ENCODE data around the gene USP11. TPM values are rescaled to one million over a fixed set of nuclear protein-coding genes. Genes with fewer than 3 reads are reported as not detected.

USP11 gene
- total RNA-seq, 1 experiment from 2014 or later, result 62.0 TPM

GRCh38 chrX:47204970-47205369, 27.8 kb upstream of the USP11 start:
- H3K27me3 ChIP-seq (ENCODE audit: insufficient read depth, low read length), result no peaks in the 10 kb centered on the region
- DNase-seq (ENCODE audit: low read depth, low spot score) (no peak), ATAC-seq (peak; percentile 52)
- no peak overlapping the region for H3K9ac ChIP-seq (ENCODE audit: low read length)
- H3K4me2 ChIP-seq (ENCODE audit: low read length), result no peak overlapping the region
- peaks cover 14% of the 10 kb centered on the region; the same call in 1 of the 2 replicates for H3K79me2 ChIP-seq (ENCODE audit: insufficient read depth, low read length)
- intact Hi-C loops (cut with micrococcal nuclease), result no loop called here
- ChIA-PET CTCF (no interaction called here), POLR2A (no interaction called here), RAD21 (ENCODE audit: low non-redundant PET in 1 of 2, low total read pairs in 2 of 2, uncharacterized antibody in 2 of 2, unreplicated experiment in 2 of 2) (no interaction called here)
- no peaks in the 10 kb centered on the region for H3K4me1 ChIP-seq (ENCODE audit: control insufficient read depth in 1 of 2, insufficient read depth in 2 of 2, low read length in 2 of 2)
- BruUV-seq (replicated peaks), result no TSS peak
- H3K9me2 ChIP-seq (ENCODE audit: insufficient read depth), result no peaks in the 10 kb centered on the region
- H3K4me3 ChIP-seq (replicated peaks in 1 of 2; ENCODE audit: low read depth in 1 of 2, low read length in 2 of 2), result no peak overlapping the region
- peaks cover 39 to 58% of the 10 kb centered on the region in 2 experiments for H3K36me3 ChIP-seq (ENCODE audit: control insufficient read depth in 1 of 2, insufficient read depth in 2 of 2, low read length in 2 of 2)
- H2AFZ ChIP-seq (ENCODE audit: low read depth, low read length, poor library complexity, severe bottlenecking), result no peak overlapping the region
- H3K27ac ChIP-seq (ENCODE audit: low read depth, low read length), result no peak overlapping the region
- TF ChIP-seq POLR2A (IDR thresholded peaks at IDR 0.05; ENCODE audit: borderline replicate concordance, extremely low read depth, insufficient read depth, insufficient read length) (no peak), RAD21 (IDR thresholded peaks at IDR 0.05; ENCODE audit: low read depth) (0 out of 2 replicates have a peak, but pooled peaks have one; percentile 2), EGR1 (IDR thresholded peaks at IDR 0.05; ENCODE audit: low read depth) (no peak)
- no peaks in the 10 kb centered on the region for H4K20me1 ChIP-seq (ENCODE audit: insufficient read depth)
- H3K9me3 ChIP-seq (ENCODE audit: control insufficient read depth in 1 of 2, insufficient read depth in 1 of 2, low read depth in 1 of 2, low read length in 2 of 2), result no peaks in the 10 kb centered on the region

- ChIA-PET RAD21 (ENCODE audit: low non-redundant PET in 1 of 2, low total read pairs in 2 of 2, uncharacterized antibody in 2 of 2, unreplicated experiment in 2 of 2) (no interaction called here), POLR2A (no interaction called here), CTCF (no interaction called here)
- H3K9me2 ChIP-seq (ENCODE audit: insufficient read depth), result no peaks in the 10 kb centered on the region
- no peak overlapping the region for H2AFZ ChIP-seq (ENCODE audit: low read depth, low read length, poor library complexity, severe bottlenecking)
- H4K20me1 ChIP-seq (ENCODE audit: insufficient read depth), result no peaks in the 10 kb centered on the region
- TF ChIP-seq, protein P1, sequence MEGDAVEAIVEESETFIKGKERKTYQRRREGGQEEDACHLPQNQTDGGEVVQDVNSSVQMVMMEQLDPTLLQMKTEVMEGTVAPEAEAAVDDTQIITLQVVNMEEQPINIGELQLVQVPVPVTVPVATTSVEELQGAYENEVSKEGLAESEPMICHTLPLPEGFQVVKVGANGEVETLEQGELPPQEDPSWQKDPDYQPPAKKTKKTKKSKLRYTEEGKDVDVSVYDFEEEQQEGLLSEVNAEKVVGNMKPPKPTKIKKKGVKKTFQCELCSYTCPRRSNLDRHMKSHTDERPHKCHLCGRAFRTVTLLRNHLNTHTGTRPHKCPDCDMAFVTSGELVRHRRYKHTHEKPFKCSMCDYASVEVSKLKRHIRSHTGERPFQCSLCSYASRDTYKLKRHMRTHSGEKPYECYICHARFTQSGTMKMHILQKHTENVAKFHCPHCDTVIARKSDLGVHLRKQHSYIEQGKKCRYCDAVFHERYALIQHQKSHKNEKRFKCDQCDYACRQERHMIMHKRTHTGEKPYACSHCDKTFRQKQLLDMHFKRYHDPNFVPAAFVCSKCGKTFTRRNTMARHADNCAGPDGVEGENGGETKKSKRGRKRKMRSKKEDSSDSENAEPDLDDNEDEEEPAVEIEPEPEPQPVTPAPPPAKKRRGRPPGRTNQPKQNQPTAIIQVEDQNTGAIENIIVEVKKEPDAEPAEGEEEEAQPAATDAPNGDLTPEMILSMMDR (IDR thresholded peaks at IDR 0.05 in 2 of 3, conservative IDR thresholded peaks at IDR 0.05 in 1 of 3; ENCODE audit: borderline replicate concordance in 1 of 3, insufficient read depth in 1 of 3, low read depth in 2 of 3, low read length in 2 of 3), result no peak
- TF ChIP-seq, protein P2, sequence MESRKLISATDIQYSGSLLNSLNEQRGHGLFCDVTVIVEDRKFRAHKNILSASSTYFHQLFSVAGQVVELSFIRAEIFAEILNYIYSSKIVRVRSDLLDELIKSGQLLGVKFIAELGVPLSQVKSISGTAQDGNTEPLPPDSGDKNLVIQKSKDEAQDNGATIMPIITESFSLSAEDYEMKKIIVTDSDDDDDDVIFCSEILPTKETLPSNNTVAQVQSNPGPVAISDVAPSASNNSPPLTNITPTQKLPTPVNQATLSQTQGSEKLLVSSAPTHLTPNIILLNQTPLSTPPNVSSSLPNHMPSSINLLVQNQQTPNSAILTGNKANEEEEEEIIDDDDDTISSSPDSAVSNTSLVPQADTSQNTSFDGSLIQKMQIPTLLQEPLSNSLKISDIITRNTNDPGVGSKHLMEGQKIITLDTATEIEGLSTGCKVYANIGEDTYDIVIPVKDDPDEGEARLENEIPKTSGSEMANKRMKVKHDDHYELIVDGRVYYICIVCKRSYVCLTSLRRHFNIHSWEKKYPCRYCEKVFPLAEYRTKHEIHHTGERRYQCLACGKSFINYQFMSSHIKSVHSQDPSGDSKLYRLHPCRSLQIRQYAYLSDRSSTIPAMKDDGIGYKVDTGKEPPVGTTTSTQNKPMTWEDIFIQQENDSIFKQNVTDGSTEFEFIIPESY (IDR thresholded peaks at IDR 0.05; ENCODE audit: extremely low read depth, insufficient replicate concordance, low read length), result no peak
- TF ChIP-seq TCF7L2 (IDR thresholded peaks at IDR 0.05; ENCODE audit: borderline replicate concordance, extremely low read depth, insufficient read depth, insufficient read length) (no peak), FOSL1 (IDR thresholded peaks at IDR 0.05; ENCODE audit: low read depth) (no peak), MAX (IDR thresholded peaks at IDR 0.05) (no peak), ATF3 (IDR thresholded peaks at IDR 0.05) (no peak), EGR1 (IDR thresholded peaks at IDR 0.05; ENCODE audit: low read depth) (no peak), JUND (IDR thresholded peaks at IDR 0.05) (no peak), YY1 (IDR thresholded peaks at IDR 0.05; ENCODE audit: extremely low read depth, insufficient replicate concordance, low read depth, low read length) (no peak), ZNF274 (IDR thresholded peaks at IDR 0.05; ENCODE audit: low read depth, low read length) (no peak), CBX3 (IDR thresholded peaks at IDR 0.05; ENCODE audit: low read depth) (no peak), SRF (IDR thresholded peaks at IDR 0.05; ENCODE audit: low read depth) (no peak), POLR2A (IDR thresholded peaks at IDR 0.05; ENCODE audit: borderline replicate concordance, extremely low read depth, insufficient read depth, insufficient read length) (no peak), POLR2AphosphoS5 (IDR thresholded peaks at IDR 0.05; ENCODE audit: low read depth, low read length) (no peak)
- H3K36me3 ChIP-seq (ENCODE audit: control insufficient read depth in 1 of 2, insufficient read depth in 2 of 2, low read length in 2 of 2), result peaks cover 36 to 56% of the 10 kb centered on the region in 2 experiments
- H3K9me3 ChIP-seq (ENCODE audit: control insufficient read depth in 1 of 2, insufficient read depth in 1 of 2, low read depth in 1 of 2, low read length in 2 of 2), result no peaks in the 10 kb centered on the region
- ATAC-seq (no peak), DNase-seq (ENCODE audit: low read depth, low spot score) (no peak)
- intact Hi-C loops (cut with micrococcal nuclease), result no loop called here
- H3K27ac ChIP-seq (ENCODE audit: low read depth, low read length), result no peak overlapping the region
- BruUV-seq (replicated peaks), result no TSS peak
- H3K79me2 ChIP-seq (ENCODE audit: insufficient read depth, low read length), result peaks cover 4% of the 10 kb centered on the region; the same call in 1 of the 2 replicates
- H3K4me2 ChIP-seq (ENCODE audit: low read length), result no peak overlapping the region
- H3K4me3 ChIP-seq (replicated peaks in 1 of 2; ENCODE audit: low read depth in 1 of 2, low read length in 2 of 2), result no peak overlapping the region
- H3K27me3 ChIP-seq (ENCODE audit: insufficient read depth, low read length), result no peaks in the 10 kb centered on the region
- no peak overlapping the region for H3K9ac ChIP-seq (ENCODE audit: low read length)
- H3K4me1 ChIP-seq (ENCODE audit: control insufficient read depth in 1 of 2, insufficient read depth in 2 of 2, low read length in 2 of 2), result no peaks in the 10 kb centered on the region
Measured at GRCh38 chrX:47206316-47206715, 26.5 kb upstream of the USP11 start.
